ENCODE measurements around the gene TGM3. TPM values are rescaled to one million over a fixed set of nuclear protein-coding genes. Genes with fewer than 3 reads are reported as not detected.

Gene TGM3, protein sequence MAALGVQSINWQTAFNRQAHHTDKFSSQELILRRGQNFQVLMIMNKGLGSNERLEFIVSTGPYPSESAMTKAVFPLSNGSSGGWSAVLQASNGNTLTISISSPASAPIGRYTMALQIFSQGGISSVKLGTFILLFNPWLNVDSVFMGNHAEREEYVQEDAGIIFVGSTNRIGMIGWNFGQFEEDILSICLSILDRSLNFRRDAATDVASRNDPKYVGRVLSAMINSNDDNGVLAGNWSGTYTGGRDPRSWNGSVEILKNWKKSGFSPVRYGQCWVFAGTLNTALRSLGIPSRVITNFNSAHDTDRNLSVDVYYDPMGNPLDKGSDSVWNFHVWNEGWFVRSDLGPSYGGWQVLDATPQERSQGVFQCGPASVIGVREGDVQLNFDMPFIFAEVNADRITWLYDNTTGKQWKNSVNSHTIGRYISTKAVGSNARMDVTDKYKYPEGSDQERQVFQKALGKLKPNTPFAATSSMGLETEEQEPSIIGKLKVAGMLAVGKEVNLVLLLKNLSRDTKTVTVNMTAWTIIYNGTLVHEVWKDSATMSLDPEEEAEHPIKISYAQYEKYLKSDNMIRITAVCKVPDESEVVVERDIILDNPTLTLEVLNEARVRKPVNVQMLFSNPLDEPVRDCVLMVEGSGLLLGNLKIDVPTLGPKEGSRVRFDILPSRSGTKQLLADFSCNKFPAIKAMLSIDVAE
- 1 to 10 TPM in 1 of 9 donors, under 1 TPM in 2, not detected in 6; 0.14 to 1.7 (median 0.17) TPM for total RNA-seq
- under 1 TPM; 0.13 to 0.84 (median 0.56) TPM for polyA plus RNA-seq
- long read RNA-seq, donor 1, result 0 reads
- long read RNA-seq, donor 2, result 0 reads
- long read RNA-seq, donor 3, result 0 reads
- long read RNA-seq, donor 4, result 0 reads
- long read RNA-seq, donor 5, result 0 reads
- long read RNA-seq, donor 6, result 0 reads
- long read RNA-seq, donor 7, result 0 reads
- long read RNA-seq, donor 8, result 0 reads
- long read RNA-seq, donor 9, result 0 reads
- long read RNA-seq, donor 10, result 0 reads

DNA sequence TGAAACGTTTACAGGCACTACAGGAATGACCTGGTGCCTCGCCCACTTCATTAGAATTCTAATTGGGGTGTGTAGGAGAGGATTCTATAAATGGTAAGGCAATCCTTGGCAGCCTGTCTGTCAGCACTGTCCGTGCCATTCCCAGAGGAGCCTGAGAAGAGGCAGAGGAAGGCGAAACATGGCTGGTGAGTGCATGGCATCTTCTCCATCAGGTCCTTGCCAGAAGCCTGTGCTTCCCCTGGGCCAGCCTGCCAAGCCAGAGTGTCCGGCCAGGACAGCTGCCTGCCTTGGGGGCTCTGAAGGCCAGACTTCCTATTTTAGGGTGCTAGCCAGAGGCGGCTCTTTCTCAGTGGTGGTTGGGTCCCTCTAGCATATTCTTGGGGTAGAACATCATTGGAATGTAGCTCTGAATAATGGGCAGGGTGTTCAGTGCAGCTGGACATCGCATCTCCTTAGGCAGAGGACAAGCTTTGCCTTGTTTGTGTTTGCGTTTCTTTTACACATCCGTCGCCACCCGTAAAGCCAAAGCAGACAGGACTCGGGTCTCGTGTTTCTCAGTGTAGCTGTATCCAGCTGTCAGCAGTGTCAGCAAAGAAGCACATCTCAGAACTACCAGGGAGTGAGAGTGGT is at the start of gene TGM3:
TGM3 (plus strand) TSS at position 116 of the 630 bp plus-strand sequence; CDS start at position 179, 63 bp downstream.
- 66 to 76% (median 71%) methylated on average over 11 to 13 of the region's 13 CpGs for WGBS, 4 donors
- peaks cover 0 to 5% of the 10 kb centered on the region in 2 donors for H3K4me1 ChIP-seq (replicated peaks in 1 of 2)
- H3K36me3 ChIP-seq (replicated peaks in 1 of 2), result no peaks in the 10 kb centered on the region
- H3K27me3 ChIP-seq, result no peaks in the 10 kb centered on the region
- no peak within 1 kb of the TSS for H3K4me3 ChIP-seq
- no peak for DNase-seq
- no peak within 1 kb of the TSS for H3K27ac ChIP-seq
- TF ChIP-seq POLR2A (IDR thresholded peaks at IDR 0.05) (no peak), CTCF (IDR thresholded peaks at IDR 0.05) (no peak)
- intact Hi-C loops (cut with DNase I), result no loop called here
- H3K9me3 ChIP-seq (replicated peaks in 1 of 3), result no peaks in the 10 kb centered on the region

- H3K4me1 ChIP-seq (replicated peaks in 1 of 2), result no peaks in the 10 kb centered on the region
- H3K4me3 ChIP-seq, result no peak overlapping the region
- no peaks in the 10 kb centered on the region for H3K27me3 ChIP-seq
- no peak for DNase-seq
- H3K36me3 ChIP-seq (replicated peaks in 1 of 2), result no peaks in the 10 kb centered on the region
- no peak for TF ChIP-seq CTCF (IDR thresholded peaks at IDR 0.05)
- no peak for TF ChIP-seq POLR2A (IDR thresholded peaks at IDR 0.05)
- no peak overlapping the region for H3K27ac ChIP-seq
- intact Hi-C loops (cut with DNase I), result no loop called here
- 41 to 57% (median 54%) methylated on average over 3 of the region's 3 CpGs for WGBS, 4 donors
- no peaks in the 10 kb centered on the region for H3K9me3 ChIP-seq (replicated peaks in 1 of 3)
Observed at GRCh38 chr20:2246069-2246491, 49.7 kb upstream of the TGM3 start.

GRCh38 chr20:2248837-2249236 is 47.0 kb upstream of the TGM3 start:
- DNase-seq, result no peak
- WGBS, 4 donors, result 78 to 97% (median 94%) methylated on average over 5 of the region's 5 CpGs
- no peak for TF ChIP-seq CTCF (IDR thresholded peaks at IDR 0.05)
- no peak for TF ChIP-seq POLR2A (IDR thresholded peaks at IDR 0.05)
- Histone ChIP-seq H3K27me3 (no peaks in the 10 kb centered on the region), H3K36me3 (replicated peaks in 1 of 2) (no peaks in the 10 kb centered on the region), H3K4me1 (replicated peaks in 1 of 2) (no peaks in the 10 kb centered on the region), H3K4me3 (no peak overlapping the region), H3K9me3 (replicated peaks in 1 of 3) (no peaks in the 10 kb centered on the region), H3K27ac (no peak overlapping the region)
- intact Hi-C loops (cut with DNase I), result no loop called here

- H3K4me1 ChIP-seq (replicated peaks in 1 of 2), result no peaks in the 10 kb centered on the region
- H3K27ac ChIP-seq, result no peak overlapping the region
- H3K36me3 ChIP-seq (replicated peaks in 1 of 2), result no peaks in the 10 kb centered on the region
- WGBS, 4 donors, result 54 to 83% (median 79%) methylated on average over 3 of the region's 3 CpGs
- no peaks in the 10 kb centered on the region for H3K27me3 ChIP-seq
- no peak for TF ChIP-seq POLR2A (IDR thresholded peaks at IDR 0.05)
- no peak for TF ChIP-seq CTCF (IDR thresholded peaks at IDR 0.05)
- intact Hi-C loops (cut with DNase I), result no loop called here
- H3K9me3 ChIP-seq (replicated peaks in 1 of 3), result no peaks in the 10 kb centered on the region
- DNase-seq, result no peak
- no peak overlapping the region for H3K4me3 ChIP-seq
Observed at GRCh38 chr20:2249935-2250334, 45.9 kb upstream of the TGM3 start.
